GM21786 (cell line): ENCODE measurements around the gene IBA57.
"Not testable (repeated sequence)": the region's sequence is repeated elsewhere in the genome, so short reads cannot be mapped to it uniquely, and the experiment has no call there.

Source experiments
- ATAC-seq: cut with Tn5 transposase; IDR thresholded peaks from one replicate; pipeline ENCODE4 v1.9.1; 2021; ENCODE audit not compliant: unreplicated experiment

The IBA57 gene

DNA sequence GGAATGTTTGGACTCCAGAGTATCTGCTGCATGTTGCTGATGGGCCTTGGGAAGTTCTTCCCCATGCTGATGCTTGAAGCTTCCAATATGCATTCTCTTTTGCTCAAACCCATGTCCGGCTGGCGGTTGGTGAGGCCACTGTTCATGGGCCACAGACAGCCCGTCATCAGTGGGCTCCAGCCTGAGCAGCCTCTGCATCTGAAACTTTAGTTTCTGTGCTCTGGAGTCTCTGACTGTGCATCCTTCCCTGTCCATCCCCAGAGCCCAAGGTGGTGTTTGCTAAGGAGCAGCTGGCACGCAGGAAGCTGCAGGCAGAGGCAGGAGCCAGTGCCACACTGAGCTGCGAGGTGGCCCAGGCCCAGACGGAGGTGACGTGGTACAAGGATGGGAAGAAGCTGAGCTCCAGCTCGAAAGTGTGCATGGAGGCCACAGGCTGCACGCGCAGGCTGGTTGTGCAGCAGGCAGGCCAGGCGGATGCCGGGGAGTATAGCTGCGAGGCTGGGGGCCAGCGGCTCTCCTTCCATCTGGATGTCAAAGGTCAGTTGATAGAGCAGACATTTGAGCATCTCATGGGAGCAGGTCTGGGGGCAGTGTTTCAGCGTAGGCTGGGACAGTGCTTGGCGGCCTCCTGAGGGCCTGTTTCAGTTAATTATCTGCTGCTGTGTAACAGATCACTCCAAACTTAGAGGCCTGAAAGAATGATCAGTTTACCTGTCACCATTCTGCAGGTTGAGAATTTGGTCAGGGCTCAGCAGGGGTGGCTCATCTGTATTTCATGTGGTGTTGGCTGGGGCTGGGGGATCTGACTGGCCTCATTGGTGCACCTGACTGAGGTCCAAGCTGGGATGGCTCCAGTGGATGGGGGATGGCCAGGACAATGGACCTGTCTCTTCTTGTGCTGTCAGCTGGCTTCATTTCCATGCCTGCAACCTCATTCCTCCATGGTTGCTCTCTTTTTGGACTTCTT, 58.9 kb downstream of the IBA57 start:
- ATAC-seq, result no peak

DNA sequence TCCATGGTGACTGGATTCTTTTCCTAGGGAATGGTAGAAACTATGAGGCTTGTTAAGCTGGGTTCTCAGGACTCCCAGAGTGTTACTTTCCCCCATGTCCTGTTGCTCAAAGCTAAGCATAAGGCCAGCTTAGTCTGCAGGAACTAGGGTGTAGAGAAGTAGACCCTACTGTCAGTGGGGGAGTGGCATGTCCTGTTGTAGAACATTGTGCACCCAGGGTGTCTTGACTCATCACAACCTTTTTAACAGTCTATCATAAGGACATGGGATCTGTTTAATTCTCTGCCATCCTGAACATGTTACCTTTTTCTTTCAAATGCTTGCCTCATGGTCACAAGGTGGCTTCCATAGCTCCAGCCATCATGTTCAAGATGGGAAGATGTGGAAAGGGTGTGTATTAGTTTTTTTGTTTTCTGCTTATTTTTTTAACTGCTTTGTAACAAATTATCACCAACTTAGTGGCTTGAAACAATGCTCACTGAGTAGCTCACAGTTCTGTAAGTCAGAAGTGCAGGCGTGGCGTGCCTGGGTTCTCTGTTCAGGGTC, 59.6 kb downstream of the IBA57 start:
- no peak for ATAC-seq

DNA sequence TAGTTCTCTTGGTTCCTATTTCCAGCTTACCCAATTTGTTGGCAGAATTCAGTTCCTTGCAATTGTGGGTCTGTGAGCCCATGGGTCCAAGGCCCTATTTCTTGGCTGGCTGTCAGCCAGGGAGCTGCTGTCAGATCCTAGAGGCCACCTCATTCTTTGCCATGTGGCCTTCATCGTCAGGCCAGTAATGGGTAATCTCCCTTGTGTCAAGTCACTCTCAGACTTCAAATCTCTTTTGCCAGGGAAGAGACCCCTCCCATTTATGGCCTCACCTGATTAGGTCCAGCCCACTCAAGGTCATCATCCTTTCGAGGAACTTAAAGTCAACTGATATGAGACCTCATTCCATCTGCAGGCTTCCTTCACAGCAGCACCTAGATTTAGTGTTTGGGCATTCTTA, 60.1 kb downstream of the IBA57 start:
- no peak for ATAC-seq

DNA sequence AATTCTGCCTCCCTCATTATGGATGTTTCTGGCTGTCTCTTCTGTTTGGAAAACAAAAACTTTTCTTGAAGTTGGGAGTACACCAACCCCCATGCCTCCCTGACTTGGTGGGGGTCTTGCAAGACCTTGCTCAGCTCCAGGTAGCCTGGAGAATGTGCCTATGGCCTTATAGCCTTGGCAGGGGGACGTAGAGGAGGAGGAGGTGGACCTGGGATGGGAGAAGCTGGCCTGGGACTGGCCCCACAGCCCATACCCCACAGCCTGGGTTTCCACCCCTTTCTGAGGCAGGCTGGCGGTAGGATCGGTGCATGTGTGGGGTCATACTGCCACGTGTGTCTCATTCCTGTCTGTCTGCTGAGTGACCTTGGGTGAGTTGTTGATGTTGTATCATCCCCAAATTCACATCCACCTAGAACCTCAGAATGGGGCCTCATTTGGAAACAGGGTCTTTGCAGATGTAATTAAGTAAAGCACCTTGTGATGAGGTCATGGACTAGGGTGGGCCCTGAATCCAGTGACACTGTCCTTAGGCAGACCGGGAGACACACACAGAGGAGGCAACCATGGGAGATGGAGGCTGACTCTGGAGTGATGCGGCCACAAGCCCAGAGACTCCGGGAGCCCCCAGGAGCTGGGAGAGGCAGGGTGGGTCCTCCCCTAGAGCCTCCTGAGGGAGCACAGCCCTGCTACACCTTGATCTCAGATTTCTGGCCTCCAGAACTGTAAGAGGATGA, 60.7 kb downstream of the IBA57 start:
- ATAC-seq, result no peak

DNA sequence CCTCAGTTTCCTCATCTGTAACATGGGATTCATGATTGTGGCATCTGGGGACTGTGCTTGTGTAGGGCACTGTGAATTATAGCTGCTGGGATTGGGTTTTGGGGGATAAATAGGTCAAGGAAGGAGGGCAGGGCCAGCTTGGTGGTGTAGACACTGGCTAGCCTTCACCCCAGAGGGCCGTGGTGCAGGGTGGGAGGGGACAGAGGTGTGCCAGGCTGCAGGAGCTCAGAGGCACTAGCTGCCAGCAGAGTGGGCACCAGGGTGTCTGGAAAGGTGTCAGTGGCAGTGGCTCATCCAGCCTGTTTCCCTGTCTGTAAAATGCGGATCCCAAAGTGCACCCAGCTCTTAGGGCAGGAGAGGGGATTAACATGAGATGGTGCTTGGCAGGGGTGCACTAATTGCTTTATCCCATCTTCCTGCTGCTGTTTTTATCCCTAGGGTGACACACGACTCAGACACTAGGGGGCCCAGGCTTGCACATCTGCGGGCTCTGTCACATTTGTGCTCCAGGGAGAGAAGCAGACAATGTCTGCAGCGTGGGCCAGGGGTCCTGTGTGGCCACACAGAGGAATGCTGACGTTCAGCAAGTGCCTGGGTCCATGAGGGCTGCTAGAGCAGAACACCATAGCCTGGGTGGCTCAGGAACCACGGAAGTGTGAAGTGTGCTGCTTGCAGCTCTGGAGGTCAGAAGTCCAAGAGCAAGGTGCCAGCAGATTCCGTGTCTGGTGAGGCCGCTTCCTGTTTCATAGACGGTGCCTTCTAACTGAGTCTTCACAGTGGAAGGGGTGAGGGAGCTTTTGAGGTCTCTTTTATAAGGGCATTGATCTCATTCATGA, 61.6 kb downstream of the IBA57 start:
- no peak for ATAC-seq

DNA sequence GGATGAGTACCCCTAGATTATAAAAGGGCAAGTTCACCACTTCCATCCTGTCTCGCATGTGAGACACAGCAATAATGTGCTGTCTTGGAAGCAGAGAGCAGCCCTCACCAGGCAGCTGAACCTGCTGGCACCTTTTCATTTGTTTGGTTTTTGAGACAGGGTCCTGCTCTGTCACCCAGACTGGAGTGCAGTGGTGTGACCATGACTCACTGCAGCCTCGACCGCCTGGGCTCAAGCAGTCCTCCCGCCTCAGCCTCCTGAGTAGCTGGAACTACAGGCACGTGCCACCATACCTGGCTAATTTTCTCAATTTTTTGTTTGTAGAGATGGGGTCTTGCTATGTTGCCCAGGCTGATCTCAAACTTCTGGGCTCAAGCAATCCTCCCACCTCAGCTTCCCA, 62.5 kb downstream of the IBA57 start:
- not testable (repeated sequence) for ATAC-seq

DNA sequence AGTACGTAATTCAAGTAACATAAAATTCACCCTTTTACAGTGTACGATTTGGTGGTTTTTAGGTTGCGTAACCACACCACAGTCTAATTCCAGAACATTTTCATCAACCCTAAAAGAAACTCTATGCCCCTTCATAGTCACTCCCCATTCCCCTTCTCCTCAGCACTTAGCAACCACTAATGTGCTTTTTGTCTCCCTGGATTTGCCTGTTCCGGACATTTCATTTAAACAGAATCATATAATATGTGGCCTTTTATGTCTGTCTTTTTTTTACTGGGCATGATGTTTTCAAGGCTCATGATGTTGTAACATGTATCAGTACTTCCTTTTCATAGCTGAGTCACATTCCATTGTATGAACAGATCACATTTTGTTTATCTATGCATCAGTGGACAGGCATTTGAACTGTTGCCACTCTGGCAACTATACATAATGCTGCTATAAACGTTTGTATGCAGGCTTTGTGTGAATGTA, 63.0 kb downstream of the IBA57 start:
- no peak for ATAC-seq

DNA sequence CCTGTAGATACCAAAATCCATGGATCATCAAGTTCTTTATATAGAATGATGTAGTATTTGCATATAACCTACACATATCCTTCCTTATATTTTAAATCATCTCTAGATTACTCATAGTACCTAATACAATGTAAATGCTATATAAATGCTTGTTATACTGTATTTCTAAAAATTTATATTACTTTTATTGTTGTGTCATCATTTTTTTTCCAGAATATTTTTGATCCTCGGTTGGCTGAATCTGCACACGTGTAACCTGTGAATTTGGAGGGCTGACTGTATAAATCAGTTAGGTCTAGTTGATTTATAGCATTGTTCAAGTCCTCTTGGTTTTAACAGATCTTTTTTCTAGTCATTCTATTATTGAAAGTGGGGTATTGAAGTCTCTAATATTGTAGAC, 65.6 kb downstream of the IBA57 start:
- ATAC-seq, result no peak
